Suppressor macrophage treated with lipopolysaccharide for 1 hour (primary cell): ENCODE results near the gene DIPK1C.

Source experiments
- DNase-seq, 3 donors: peaks; one replicate each; pipeline ENCODE4 v3.0.0-alpha.2; 2020 to 2022

The DIPK1C gene

DNA sequence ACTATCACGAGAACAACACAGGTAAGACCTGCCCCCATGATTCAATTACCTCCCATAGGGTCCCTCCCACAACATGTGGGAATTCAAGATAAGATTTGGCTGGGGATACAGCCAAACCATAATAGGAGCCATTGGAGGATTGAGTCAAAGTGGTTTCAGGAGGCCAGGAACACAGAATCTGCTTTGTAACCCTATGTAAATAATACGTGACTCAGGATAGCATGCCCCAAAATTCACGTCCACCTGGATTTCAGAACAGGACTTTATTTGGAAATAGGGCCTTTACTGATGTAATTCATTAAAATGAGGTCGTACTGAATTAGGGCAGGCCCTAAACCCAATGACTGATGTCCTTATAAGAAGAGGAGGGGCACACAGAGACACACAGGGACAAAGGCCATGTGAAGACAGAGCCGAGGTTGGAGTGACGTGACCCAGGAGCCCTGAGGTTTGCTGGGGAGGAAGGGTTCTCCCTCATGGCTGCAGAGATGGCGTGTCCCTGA lies 23.1 kb upstream of the DIPK1C start:
- no peak for DNase-seq

DNA sequence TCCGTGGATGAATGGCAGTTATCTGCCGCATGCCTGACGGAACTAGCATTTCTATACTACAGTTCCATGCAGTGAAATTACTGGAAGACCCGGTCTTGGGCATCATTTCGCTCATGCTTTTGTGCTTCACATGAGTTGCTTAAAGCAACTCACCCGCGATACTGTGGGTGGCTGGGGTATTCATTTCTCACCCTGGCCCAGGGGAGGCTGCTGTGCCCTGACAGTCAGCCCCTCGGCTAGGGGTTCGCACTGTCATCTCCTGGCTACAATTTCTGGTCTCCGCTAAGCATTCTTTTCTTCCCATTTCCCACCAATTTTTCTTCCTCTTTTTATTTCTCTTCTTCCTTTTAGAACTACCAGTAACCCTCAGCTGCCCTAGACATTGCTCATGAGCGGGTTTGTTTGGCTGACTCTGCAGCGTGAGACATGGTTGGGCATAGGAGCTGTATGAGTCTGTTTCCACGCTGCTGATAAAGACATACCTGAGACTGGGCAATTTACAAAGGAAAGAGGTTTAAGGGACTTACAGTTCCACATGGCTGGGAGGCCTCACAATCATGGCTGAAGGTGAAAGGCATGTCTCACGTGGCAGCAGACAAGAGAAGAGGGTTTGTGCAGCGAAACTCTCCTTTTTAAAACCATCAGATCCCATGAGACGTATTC lies 22.5 kb upstream of the DIPK1C start:
- peak; percentile 68 to 79 (median 69) for DNase-seq

DNA sequence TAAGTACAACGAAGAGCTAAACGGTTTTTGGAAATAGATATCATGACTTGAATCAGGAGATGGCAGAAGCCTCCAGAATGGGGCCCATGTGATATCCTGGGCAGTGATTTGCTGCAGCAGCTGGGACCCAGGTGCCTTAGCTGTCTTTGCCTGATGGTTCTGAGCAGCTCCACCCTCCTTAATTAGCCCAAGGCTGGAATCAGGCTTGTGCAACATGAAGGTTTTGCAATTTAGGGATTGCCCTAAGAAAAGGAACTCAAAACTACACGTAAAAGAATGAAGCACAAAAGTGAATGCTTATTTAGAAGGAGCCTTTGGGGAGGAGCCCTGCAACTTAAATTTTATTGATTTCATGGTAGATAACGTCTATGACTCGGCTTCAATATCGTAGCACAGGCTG lies 21.8 kb upstream of the DIPK1C start:
- DNase-seq = peak; percentile 54 to 77 (median 67)

DNA sequence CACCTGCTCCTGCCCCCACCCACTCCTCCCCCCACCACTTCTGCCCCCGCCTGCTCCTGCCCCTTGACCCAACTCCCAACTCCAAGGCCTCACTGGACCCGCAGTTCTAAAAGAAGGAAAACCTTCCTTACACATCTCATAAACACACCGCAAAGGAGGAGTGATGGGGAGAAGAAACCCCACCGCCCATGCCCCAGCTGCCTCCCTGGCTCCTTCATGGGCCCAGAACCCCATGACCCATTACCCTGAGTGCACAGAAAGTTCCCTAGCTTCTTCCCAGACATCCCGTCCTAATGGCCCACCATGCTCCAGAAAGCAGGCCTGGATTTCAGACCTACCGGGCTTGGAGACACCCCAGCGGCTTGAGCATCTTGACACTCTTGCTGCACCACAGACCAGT lies 21.2 kb upstream of the DIPK1C start:
- DNase-seq = no peak

DNA sequence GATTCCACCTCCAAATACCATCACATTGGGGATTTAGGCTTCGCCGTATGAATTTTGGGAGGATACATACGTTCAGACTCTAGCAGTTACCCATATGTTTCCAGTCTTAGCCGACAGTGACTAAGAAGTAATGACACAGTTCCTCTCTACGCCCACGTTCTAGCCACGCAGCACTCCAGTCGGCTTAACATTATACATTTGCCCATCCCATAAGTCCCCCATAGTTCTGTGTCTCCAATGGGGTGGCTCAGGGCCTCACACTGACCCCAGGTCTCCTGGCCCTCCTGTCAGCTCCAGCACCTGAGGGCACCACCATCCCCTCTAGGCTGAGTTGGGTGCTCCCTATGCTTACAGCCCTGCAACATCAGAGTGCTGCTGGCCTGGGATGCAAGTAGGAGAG lies 20.7 kb upstream of the DIPK1C start:
- peak in 2 of 3 donors; percentile 42 to 69 for DNase-seq

DNA sequence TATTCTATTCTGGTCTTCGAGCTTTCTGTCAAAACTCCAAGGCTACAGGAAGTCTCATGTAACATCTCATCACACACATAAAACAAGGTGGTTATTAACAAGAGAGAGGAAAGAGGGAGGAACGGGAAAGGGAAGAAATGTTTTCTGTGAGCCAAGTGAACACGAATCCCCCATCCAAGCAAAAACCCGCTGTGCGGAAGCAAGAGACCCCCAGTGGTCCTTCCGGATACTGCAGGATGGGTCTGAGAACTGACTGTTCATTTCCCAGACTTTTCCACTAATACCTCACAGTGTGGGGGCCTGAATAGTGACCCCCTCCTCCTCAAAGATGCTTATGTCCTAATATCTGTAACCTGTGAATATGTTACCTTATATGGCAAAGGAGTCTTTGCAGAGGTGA lies 19.0 kb upstream of the DIPK1C start:
- peak in 1 of 3 donors; percentile 14 for DNase-seq

DNA sequence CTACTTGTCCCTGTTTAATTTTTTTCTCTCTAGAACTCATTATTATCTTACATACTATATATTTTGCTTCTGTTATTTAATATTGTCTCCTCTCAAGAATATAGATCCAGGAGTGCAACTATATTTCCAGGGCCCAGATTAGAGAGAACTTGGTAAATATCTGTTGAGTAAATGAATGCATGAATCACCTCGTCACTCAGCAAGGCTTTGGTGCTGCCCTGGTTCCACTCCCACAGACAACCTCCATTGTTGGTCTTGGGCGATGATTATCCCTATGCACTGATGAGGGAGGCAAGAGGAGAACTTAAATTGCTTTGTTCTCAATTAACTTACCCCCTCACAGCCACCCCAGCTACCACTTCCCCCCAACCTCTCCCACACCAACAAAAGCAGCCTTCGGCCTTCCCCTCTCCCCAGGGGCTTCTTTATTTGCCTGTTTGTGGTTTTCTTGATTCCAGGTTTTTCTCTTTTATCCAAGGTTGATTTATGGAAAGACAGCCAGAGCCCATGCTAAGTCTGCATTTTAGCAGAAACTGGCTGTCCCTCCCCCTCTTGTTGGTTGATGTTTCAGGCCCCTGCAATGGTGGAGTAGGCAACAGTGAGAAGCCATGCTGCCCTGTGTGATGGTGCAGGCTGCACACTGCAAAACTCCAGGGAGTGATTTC lies 17.0 kb upstream of the DIPK1C start:
- no peak for DNase-seq

DNA sequence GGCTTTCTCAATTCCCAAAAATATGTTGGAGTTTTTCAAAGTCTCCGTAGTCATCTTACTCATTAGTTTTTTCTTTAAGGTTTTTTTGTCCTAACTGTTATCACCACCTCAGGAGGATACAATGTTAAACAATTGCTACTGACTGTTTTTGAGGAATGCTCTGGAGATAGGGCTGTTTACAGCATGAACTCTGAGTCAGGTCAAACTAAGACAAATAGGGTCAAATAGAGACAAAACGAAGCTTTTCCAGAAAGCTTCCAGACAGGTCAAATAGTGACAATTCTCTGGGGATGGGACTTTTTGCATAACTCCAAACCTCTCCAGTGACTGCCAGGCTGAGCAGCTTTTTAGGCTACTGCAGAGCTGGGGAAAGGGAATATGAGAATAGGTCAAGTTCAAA lies 15.2 kb upstream of the DIPK1C start:
- DNase-seq = no peak

DNA sequence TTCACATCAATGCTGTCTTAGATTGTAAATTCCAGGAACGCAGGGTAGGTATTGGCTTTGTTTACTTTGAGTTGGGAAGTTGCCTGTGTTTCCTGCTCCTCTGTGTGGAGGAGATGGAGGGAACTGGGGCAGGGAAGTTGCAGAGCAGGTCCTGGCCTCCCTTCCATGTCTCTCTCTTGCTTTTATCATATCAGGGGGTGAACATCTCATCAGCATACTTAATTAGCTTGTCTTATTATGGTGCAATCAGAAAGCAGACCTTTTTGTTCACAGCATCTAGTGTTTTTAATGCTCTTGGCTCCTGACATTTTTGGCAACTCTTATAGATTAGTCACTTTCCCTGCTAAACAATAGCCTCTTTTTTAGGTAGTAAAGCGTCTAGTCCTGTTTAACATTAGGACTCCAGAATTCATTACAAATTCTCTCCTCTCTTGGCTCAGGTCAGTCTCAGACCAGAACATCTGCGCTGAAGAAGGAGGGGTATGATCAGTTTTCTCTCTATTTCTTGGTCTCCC lies 11.5 kb upstream of the DIPK1C start:
- no peak for DNase-seq

DNA sequence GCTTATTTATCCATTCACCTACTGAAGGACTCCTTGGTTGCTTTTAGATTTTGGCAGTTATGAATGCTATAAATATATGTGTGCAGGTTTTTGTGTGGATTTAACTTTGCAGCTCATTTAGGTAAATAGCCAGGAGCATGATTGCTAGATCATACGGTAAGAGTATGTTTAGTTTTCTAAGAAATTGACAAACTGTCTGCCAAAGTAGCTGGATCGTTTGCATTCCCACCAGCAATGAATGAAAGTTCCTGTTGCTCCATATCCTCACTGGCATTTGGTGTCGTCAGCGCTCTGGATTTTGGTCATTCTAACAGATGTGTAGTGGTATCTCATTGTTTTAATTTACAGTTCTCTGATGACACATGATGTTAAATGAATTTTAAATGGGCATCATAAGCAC lies 8.7 kb upstream of the DIPK1C start:
- no peak for DNase-seq

DNA sequence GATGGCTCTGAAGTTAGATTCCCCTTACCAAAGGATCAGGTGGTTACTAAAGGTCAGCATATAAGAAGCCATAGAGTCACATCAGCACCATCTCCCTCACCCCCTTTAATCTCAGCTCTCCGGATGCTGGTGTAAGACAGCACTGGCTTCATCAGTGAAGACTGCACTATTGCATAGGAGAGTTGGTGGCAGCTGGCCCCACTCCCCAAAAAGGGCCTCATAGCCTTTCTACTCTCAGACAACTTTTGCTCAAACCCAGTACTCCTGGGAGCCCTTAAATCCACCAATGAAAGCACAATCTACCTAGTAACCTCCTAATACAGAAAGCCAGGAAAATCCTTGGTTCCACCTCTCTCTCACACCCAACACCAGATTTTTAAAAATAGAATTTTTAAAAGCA lies 6.9 kb upstream of the DIPK1C start:
- DNase-seq = no peak

DNA sequence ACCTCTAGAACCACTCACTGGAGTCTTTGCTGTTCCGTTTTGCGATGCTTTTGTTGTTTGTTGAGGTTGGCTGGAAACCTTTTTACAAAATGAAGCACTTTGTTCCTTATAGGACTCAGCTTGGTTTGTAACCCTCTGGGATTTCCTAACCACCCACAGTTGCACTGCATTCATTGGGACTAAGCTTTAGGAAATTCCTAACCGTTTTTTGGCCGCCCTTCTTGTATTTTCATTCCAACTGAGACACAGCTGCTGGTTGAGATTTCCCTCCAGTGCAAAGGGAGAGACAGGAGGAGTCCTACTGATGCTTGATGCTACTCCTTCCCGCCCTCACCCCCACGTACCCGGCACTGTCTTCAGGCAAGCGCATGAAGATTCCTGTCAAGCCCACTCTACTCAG lies 6.1 kb upstream of the DIPK1C start:
- peak in 1 of 3 donors; percentile 12 for DNase-seq

DNA sequence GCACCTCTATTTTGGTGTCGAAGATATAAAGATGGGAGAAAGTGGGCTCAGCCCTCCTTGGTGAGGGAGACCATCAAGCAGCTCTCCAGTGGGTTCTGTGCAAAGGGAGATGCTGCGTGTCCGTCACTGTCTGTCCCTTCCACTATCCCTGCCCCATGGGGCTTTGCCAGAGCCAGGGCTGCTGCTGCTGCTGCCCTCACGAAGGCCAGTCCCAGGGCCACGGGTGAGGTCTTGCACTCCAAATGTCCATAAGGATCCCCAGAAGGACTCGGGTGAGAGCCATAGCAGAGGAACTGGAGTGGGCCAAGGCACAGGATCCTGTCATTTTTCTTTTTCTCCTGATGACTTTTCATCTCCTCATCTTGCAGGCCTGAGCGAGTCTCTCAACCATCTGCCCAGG lies 3.7 kb upstream of the DIPK1C start:
- DNase-seq = no peak

DNA sequence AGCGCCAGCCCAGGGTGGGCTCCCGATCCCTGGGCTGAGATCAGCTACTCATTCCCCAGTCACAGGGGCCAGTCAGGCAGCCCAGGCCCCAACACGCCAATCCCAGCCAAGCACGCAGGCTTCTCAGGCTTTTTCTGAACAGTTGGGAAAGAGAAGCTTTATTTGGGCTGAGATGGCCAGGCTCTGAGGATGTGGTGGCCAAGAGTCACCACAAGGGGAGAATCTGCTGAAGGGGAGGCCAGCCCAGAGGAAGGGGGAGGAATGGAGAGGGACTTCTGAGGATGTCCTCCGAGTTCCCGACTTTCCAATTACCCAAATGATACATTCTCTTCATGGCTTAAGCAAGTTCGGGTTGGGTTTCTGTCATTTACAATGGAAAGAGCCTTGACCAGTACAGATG lies 2.8 kb upstream of the DIPK1C start:
- peak in 1 of 3 donors; percentile 27 for DNase-seq

DNA sequence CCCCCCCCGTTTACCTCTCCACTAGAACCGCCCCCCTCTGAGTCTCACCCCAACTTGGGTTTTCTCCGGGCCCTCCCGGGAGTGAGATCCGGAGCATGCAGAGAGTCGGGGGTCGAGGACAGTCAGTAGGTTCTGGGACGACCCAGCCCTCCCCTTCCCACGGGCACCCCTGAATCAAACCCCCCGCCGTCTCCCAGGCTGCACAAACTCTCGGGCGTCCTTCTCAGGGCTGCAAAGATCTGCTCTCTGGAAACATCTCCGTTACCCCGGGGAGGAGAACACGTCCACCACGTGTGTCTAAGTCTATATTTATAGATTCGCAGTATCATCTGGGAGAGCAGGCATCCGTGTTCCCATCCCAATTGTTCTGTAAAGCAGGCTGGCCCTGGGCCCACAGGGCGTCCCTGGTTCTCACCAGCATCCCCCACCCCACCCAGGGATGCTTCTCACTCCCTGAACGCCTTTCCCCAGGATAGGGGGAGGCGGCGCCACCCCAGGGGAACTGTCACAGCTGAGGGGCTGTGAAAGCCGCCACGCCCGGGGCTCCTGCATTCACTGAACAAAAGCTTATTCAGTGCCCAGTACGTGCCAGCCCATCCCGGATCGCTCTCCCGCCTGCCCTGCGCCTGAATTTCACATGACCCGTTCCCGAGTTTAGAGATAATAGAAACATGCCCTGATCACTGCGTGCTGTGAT lies 765 bp upstream of the DIPK1C start:
- no peak for DNase-seq

DNA sequence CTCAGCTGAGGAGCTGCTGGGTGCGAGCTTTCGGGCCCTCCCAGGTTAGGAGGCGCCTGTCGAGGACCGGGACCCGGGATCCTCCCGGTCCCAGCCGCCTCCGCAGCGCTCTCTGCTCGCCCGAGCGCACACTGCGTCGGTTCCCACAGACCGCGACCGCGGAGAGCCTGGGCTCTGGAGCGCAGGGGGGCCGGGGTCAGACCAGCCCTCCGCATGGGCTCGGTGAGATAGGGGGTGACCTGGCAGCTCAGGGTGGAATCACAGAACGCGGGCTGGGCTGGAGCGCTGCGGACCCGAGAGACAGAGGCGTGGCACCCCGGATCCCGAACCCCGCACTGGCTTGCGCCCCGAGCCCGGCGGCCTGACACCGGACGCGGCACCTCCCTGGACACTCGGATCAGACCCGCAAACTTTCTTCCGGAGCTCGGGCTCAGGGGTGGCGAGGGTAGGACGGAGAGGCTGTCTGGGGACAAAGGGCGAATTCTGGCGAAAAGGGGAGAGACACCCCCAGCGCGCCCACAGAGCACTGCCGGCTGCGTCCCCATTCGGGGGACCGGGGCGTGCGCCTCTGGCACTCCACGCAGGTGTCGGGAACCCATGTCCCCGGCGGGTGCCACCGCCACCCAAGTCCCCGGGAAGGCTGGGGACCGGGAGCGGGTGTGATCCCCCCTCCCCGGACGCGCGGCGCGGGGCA lies 612 bp downstream of the DIPK1C start:
- DNase-seq = no peak

DNA sequence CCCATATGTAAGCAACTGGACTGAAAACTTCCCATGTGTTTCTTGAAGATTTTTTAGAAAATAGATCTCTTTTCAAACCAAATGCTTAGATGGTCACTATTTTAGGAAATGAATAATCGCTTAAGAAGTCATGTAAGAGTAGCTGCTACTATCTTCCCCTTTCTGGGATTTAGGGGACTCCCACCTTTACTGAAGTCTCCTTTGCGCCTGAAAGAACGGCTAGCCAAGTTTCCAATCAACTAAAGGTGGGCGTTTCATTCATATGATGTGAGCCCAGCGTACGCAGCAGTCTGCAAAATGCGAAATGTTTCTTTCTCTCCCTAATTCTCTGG lies 1.1 kb downstream of the DIPK1C start:
- peak; percentile 66 to 69 (median 68) for DNase-seq

DNA sequence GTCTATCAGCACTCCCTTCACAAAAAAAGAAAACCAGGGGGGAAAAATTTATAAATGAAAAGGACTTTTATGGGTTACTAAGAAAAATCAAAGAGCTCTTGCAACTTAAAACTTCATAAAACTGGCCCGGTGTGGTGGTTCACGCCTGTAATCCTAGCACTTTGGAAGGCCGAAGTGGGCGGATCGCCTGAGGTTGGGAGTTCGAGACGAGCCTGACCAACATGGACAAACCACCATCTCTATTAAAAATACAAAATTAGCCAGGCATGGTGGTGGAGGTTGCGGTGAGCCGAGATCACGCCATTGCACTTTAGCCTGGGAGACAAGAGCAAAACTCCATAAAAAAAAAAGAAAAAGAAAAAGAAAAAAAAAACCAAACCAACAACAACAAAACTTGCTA lies 1.7 kb downstream of the DIPK1C start:
- no peak for DNase-seq

DNA sequence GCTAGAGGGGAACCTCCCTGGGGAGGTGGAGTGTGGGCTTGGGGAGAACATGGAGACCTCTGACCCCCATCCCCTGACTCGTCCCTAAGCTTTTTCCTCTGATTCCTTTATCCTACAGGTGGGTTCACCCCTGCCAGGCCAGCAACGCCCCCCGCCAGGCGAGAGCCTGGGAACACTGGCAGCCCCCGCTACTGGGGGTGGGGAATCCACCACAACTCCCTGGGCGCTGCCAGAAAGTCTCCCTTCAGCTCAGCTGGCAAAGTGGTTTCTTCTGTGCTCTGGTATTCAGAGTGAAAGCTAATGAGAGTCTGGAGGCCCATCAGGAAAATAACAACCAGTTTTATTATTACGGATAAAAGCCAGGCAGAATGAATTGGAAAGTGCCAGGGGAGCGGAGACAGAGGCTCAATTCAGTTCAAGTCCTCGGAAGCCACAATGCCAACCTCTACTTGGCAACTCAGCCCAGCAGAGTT lies 2.8 kb downstream of the DIPK1C start:
- DNase-seq = no peak

DNA sequence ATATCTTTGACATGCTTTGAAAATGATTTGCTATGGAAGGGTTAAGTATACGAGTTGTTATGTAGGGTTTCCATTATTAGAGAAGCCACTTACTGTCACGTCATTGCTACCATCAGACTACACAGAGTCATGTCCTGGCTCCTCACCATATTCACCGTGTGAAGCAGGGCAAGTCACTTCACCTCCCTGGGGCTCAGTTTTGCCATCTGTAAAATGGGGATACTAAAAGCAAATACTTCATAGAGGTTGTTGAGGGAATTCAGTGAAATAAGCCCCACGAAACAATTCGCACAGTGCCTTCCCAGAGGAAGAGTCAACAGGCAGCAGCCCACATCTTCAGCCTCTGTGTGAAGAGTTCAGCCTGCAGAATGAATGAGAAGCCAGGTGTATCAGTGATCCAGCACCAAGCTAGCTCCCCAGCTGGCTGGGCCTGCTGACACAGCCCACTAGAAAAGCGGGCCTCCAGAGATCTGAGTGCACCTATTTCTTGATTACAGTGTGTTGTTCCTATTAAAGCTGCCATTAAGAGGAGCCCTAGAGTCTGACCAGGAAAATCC lies 3.4 kb downstream of the DIPK1C start:
- no peak for DNase-seq

DNA sequence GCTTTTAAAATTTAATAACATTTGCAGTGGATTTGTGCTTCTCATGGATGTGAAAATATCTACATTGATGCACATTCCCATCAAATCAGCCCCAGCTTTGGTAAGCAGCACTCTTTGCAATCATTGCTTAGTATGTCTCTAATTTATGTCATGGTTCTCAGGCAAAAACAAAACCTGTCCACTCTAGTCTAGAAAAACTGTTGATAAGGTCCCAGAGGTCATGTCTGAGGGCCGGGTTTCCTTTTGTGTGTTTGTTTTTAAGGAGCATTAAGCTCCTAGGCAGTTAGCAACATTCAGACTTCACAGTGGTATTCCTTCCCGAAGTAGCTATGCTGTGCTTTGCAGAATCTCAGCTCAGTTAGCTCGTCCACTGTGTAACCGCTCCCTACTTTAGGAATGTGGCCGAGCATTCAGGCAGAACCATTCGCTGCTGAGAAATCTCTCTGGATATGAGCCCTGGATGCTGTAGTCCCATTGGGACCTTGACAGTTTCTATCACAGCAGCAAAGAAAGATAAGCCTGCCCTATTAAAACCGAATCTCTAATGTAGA lies 4.0 kb downstream of the DIPK1C start:
- no peak for DNase-seq

DNA sequence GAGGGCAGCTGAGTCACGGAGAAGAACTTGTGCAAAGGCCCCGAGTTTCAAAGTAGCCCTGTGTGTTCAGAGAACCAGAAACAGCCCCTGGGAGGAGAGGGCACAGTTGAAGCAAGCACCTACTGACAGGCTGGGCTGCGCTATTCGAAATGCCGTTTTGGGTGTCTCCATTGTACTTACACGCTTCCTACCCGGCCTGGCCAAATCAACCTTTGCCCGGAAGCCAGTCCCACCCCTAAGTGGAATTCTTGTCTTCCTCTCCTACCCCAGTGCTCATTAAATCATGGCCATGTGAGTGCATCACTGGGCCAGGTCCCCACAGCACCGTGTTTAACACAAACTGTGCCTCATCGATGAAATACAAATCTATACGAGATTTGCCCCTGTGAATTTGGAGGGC lies 6.0 kb downstream of the DIPK1C start:
- no peak for DNase-seq

DNA sequence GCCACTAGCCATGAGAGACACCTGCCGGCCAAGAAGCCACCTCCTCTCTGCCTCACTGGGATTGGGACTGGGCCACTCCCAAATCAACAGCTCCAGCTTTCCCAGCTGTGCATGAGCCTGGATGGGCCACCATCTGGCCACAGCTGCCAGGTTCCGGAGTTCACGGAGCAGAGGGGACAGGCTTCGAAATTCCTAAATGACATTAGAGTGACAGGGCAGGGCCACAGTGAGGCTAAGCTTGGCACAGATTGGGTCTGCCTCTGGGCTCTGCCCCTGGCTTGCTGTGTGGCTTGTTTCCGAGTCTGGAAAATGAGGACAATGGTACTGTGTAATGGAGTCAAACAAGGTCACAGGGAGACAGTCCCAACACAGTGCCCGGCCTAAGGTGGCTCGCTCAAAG lies 6.5 kb downstream of the DIPK1C start:
- DNase-seq = no peak
